ENCODE data around the gene NME7.

DNA sequence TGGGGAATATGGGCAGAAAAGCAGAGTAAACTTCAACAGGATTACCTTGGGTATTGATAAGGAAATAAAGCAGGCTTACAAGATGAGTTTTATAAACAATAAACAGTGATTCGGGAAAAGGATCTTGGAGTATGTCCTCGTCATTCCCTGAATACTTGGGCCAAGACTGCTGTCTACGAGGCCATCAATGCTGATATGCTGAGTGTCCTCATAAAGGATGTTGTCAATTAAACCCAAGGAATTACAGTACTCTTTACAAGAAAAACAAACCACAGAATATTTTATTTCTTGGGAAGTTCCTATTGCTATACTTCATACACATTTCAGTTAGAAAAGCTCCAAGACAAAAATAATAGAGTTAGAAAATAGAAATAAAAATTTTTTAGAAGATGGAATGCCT is 226.2 kb downstream of the NME7 start:
- TF ChIP-seq, protein P1, sequence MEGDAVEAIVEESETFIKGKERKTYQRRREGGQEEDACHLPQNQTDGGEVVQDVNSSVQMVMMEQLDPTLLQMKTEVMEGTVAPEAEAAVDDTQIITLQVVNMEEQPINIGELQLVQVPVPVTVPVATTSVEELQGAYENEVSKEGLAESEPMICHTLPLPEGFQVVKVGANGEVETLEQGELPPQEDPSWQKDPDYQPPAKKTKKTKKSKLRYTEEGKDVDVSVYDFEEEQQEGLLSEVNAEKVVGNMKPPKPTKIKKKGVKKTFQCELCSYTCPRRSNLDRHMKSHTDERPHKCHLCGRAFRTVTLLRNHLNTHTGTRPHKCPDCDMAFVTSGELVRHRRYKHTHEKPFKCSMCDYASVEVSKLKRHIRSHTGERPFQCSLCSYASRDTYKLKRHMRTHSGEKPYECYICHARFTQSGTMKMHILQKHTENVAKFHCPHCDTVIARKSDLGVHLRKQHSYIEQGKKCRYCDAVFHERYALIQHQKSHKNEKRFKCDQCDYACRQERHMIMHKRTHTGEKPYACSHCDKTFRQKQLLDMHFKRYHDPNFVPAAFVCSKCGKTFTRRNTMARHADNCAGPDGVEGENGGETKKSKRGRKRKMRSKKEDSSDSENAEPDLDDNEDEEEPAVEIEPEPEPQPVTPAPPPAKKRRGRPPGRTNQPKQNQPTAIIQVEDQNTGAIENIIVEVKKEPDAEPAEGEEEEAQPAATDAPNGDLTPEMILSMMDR (IDR thresholded peaks at IDR 0.05), result no peak
- TF ChIP-seq SIN3A (IDR thresholded peaks at IDR 0.05; ENCODE audit: borderline replicate concordance, insufficient read depth, low read depth, low read length), result no peak
- TF ChIP-seq, protein P2, sequence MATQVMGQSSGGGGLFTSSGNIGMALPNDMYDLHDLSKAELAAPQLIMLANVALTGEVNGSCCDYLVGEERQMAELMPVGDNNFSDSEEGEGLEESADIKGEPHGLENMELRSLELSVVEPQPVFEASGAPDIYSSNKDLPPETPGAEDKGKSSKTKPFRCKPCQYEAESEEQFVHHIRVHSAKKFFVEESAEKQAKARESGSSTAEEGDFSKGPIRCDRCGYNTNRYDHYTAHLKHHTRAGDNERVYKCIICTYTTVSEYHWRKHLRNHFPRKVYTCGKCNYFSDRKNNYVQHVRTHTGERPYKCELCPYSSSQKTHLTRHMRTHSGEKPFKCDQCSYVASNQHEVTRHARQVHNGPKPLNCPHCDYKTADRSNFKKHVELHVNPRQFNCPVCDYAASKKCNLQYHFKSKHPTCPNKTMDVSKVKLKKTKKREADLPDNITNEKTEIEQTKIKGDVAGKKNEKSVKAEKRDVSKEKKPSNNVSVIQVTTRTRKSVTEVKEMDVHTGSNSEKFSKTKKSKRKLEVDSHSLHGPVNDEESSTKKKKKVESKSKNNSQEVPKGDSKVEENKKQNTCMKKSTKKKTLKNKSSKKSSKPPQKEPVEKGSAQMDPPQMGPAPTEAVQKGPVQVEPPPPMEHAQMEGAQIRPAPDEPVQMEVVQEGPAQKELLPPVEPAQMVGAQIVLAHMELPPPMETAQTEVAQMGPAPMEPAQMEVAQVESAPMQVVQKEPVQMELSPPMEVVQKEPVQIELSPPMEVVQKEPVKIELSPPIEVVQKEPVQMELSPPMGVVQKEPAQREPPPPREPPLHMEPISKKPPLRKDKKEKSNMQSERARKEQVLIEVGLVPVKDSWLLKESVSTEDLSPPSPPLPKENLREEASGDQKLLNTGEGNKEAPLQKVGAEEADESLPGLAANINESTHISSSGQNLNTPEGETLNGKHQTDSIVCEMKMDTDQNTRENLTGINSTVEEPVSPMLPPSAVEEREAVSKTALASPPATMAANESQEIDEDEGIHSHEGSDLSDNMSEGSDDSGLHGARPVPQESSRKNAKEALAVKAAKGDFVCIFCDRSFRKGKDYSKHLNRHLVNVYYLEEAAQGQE (IDR thresholded peaks at IDR 0.05; ENCODE audit: insufficient read depth in 1 of 2, low read depth in 2 of 2, low read length in 1 of 2), result no peak
